Activated T-helper 17 cell treated with anti-CD3 and anti-CD28 coated beads, Interleukin-2, amount 50 U/mL, for 72 hours (primary cell): ENCODE results near the gene CCDC85C. TPM values are rescaled to one million over a fixed set of nuclear protein-coding genes. Genes with fewer than 3 reads are reported as not detected.

Source experiments
- ATAC-seq: fragments of 150-1000 bp; cut with Tn5 transposase; replicated peaks from 2 replicates; pipeline ENCODE4 v1.10.0; 2021; ENCODE audit warnings: mild to moderate bottlenecking, moderate library complexity
- H3K27ac Mint-ChIP-seq: one replicate; pipeline ENCODE4 v1.8.0; 2022; ENCODE audit warnings: mixed read lengths
- H3K27me3 Mint-ChIP-seq: one replicate; pipeline ENCODE4 v1.8.0; 2022; ENCODE audit warnings: mixed read lengths
- H3K36me3 Mint-ChIP-seq: one replicate; pipeline ENCODE4 v1.8.0; 2022; ENCODE audit warnings: low read depth, mild to moderate bottlenecking, mixed read lengths
- H3K4me1 Mint-ChIP-seq: one replicate; pipeline ENCODE4 v1.8.0; 2022; ENCODE audit warnings: mixed read lengths
- H3K4me3 Mint-ChIP-seq: one replicate; pipeline ENCODE4 v1.8.0; 2022; ENCODE audit warnings: mild to moderate bottlenecking, mixed read lengths
- H3K9me3 Mint-ChIP-seq: one replicate; pipeline ENCODE4 v1.8.0; 2022; ENCODE audit warnings: mixed read lengths
- total RNA-seq, 2 donors: library from RNA; stranded (reverse); gene quantifications; one replicate each; pipeline ENCODE4 v1.2.3, GENCODE V29; 2022

Gene CCDC85C
- total RNA-seq, 2 donors from 2014 or later = 2.8 to 3.4 TPM

- peak overlapping the region; percentile 73 for H3K4me3 Mint-ChIP-seq
- no peaks in the 10 kb centered on the region for H3K27me3 Mint-ChIP-seq
- H3K4me1 Mint-ChIP-seq = peaks cover 15% of the 10 kb centered on the region
- no peak overlapping the region for H3K27ac Mint-ChIP-seq
- H3K9me3 Mint-ChIP-seq = no peaks in the 10 kb centered on the region
- ATAC-seq = peak; percentile 95
- no peaks in the 10 kb centered on the region for H3K36me3 Mint-ChIP-seq
Observed at GRCh38 chr14:99604278-99604765, 315 bp upstream of the CCDC85C start.

- Mint-ChIP-seq H3K27me3 (no peaks in the 10 kb centered on the region), H3K4me1 (peaks cover 15% of the 10 kb centered on the region), H3K9me3 (no peaks in the 10 kb centered on the region), H3K36me3 (no peaks in the 10 kb centered on the region), H3K27ac (no peak overlapping the region), H3K4me3 (peak overlapping the region; percentile 55)
- no peak for ATAC-seq
Observed at GRCh38 chr14:99602788-99603415, 1.1 kb downstream of the CCDC85C start.

DNA sequence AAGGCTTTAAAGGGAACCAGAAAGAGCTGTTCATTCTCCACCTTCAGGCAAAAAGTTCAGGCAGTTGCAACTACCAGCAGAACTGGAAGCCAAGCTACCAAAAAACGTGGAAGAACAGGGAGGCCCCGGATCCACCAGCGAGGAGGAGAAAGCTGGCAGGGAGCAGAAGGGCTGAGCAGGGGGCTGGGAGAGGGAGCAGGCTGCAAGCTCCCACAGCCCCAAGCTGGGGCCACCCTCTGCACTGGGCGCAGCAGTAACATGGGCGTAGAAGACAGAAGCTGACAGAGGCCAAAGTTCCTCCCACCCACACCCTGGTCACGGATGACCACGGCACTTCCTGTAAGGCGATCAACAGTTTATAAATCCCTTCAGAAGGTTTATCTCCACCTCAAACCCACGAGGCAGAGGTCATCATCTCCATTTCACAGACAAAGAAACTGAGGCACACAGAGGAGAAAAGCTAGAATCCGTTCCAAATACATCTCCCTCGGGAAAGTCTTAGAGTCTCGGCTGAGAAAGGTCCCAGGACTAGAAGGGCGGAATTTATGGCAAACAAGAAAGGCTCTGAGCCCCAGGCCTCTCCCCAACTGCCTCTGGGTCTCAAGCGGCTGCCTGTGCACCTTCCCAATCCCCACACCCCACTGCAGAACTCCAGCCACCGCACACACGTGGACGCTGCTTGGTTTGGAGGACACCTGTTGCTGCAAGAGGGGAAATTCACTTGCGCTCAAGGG, 1.8 kb downstream of the CCDC85C start:
- Mint-ChIP-seq H3K4me3 (peak overlapping the region; percentile 55), H3K27me3 (no peaks in the 10 kb centered on the region), H3K4me1 (peaks cover 15% of the 10 kb centered on the region), H3K27ac (no peak overlapping the region), H3K9me3 (no peaks in the 10 kb centered on the region), H3K36me3 (no peaks in the 10 kb centered on the region)
- no peak for ATAC-seq

DNA sequence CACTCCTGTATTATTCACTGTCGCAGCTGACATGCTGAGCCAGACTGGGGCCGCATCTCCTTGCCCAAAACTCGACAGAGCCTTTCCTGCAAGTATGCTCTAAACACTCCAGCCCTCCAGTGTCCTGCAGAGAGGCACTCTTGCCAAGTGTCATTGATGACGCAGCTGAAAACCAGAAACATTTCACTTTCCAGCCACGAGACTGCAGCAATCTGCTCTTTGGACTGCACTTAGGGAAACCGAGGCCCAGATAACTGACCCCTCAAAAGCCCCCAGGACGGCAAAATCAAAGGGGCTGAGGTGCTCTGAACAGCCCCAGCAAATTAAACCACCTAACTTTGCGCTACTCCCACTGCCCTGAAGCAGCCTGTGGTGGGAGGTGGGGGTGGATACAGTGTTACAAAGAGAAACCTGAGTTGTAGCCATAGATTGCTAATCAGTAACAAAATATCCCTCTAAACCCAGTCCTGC, 2.6 kb downstream of the CCDC85C start:
- H3K4me3 Mint-ChIP-seq = peak overlapping the region; percentile 55
- peaks cover 15% of the 10 kb centered on the region for H3K4me1 Mint-ChIP-seq
- no peaks in the 10 kb centered on the region for H3K36me3 Mint-ChIP-seq
- H3K27me3 Mint-ChIP-seq = no peaks in the 10 kb centered on the region
- no peak for ATAC-seq
- H3K9me3 Mint-ChIP-seq = no peaks in the 10 kb centered on the region
- H3K27ac Mint-ChIP-seq = no peak overlapping the region

DNA sequence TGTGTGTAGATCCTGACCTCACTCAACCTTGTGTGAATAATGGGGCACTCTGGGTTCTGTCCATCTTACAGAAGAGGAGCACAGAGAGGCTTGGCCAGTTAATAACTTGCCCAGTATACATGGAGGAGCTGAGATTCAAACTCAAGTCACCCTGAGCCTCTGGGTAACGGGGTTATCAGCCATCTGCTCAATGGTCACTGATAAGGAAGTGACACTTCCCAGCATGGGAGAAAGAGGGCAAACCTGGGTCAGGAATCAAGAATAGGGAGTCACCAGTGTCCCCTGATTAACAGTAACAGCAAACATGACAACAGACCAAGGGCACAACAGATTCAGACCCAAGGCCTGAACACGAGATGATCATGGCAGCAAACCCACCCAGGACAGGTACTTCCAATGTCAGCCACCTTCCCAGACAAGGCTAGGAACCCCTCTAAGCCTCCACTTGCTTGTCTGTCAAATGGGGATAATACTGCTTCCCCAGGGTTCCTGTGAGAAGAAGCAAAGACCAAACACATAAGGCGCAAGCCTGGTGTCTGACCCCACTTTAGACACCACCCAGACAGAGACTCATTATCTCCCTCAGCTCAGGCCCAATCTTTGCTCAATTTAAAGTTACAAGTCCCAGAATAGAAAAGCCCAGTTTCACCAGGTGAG, 3.6 kb downstream of the CCDC85C start:
- no peak for ATAC-seq
- H3K4me3 Mint-ChIP-seq = no peak overlapping the region
- no peaks in the 10 kb centered on the region for H3K27me3 Mint-ChIP-seq
- H3K36me3 Mint-ChIP-seq = no peaks in the 10 kb centered on the region
- no peak overlapping the region for H3K27ac Mint-ChIP-seq
- peaks cover 10% of the 10 kb centered on the region for H3K4me1 Mint-ChIP-seq
- no peaks in the 10 kb centered on the region for H3K9me3 Mint-ChIP-seq

DNA sequence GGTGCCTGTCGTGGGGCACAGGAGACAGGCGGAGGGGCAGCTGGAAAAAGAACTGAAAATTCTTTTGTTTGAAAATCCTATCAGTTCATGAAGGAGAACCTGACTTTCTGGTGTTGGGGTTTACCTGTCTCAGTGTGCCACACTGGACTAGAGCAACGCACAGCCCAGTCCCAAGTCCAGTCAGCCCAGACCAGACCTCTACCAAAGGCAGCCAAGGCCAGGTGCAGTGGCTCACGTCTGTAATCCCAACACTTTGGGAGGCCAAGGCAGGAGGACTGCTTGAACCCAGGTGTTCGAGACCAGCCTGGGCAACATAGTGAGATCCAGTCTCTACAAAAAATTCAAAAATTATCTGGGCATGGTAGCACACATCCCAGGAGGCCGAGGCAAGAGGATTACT, 4.6 kb downstream of the CCDC85C start:
- no peaks in the 10 kb centered on the region for H3K27me3 Mint-ChIP-seq
- peaks cover 16% of the 10 kb centered on the region for H3K4me1 Mint-ChIP-seq
- no peaks in the 10 kb centered on the region for H3K36me3 Mint-ChIP-seq
- no peak overlapping the region for H3K27ac Mint-ChIP-seq
- no peak overlapping the region for H3K4me3 Mint-ChIP-seq
- no peak for ATAC-seq
- H3K9me3 Mint-ChIP-seq = no peaks in the 10 kb centered on the region

- Mint-ChIP-seq H3K27me3 (no peaks in the 10 kb centered on the region), H3K9me3 (no peaks in the 10 kb centered on the region), H3K4me1 (peaks cover 16% of the 10 kb centered on the region), H3K27ac (no peak overlapping the region), H3K36me3 (no peaks in the 10 kb centered on the region), H3K4me3 (no peak overlapping the region)
- no peak for ATAC-seq
Observed at GRCh38 chr14:99598774-99599173, 5.2 kb downstream of the CCDC85C start.

- Mint-ChIP-seq H3K27me3 (no peaks in the 10 kb centered on the region), H3K27ac (peak overlapping the region; percentile 16), H3K4me1 (peaks cover 16% of the 10 kb centered on the region), H3K36me3 (no peaks in the 10 kb centered on the region), H3K9me3 (no peaks in the 10 kb centered on the region), H3K4me3 (no peak overlapping the region)
- ATAC-seq = no peak
Observed at GRCh38 chr14:99597911-99598600, 6.0 kb downstream of the CCDC85C start.

- H3K27ac Mint-ChIP-seq = no peak overlapping the region
- no peak for ATAC-seq
- H3K4me3 Mint-ChIP-seq = no peak overlapping the region
- no peaks in the 10 kb centered on the region for H3K9me3 Mint-ChIP-seq
- H3K36me3 Mint-ChIP-seq = no peaks in the 10 kb centered on the region
- no peaks in the 10 kb centered on the region for H3K27me3 Mint-ChIP-seq
- H3K4me1 Mint-ChIP-seq = peaks cover 14% of the 10 kb centered on the region
Observed at GRCh38 chr14:99596772-99597171, 7.2 kb downstream of the CCDC85C start.

- H3K27ac Mint-ChIP-seq = no peak overlapping the region
- peaks cover 12% of the 10 kb centered on the region for H3K4me1 Mint-ChIP-seq
- H3K27me3 Mint-ChIP-seq = no peaks in the 10 kb centered on the region
- H3K4me3 Mint-ChIP-seq = no peak overlapping the region
- no peaks in the 10 kb centered on the region for H3K36me3 Mint-ChIP-seq
- no peak for ATAC-seq
- no peaks in the 10 kb centered on the region for H3K9me3 Mint-ChIP-seq
Observed at GRCh38 chr14:99596071-99596627, 7.9 kb downstream of the CCDC85C start.

DNA sequence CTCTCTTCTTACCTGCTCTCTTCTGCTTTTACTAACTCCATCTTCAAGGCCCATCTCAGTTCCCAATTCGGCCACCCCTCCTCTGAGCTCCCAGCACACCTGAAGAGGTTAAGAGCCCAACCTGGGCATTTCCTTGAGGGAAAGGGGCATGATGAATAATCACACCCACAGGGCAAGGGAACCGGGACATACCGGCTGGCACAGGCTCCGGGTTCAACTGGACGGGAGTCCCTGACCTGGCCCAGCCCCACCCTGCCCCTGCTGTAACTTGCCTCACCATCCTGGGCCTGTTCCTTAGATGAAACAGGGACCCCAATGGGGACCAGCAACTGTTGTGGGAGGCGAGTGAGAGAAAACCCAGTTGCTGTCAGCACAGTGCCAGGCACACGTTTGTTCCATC, 8.5 kb downstream of the CCDC85C start:
- no peaks in the 10 kb centered on the region for H3K9me3 Mint-ChIP-seq
- H3K4me1 Mint-ChIP-seq = peaks cover 12% of the 10 kb centered on the region
- ATAC-seq = no peak
- H3K27me3 Mint-ChIP-seq = no peaks in the 10 kb centered on the region
- H3K4me3 Mint-ChIP-seq = peak overlapping the region; percentile 66
- peak overlapping the region; percentile 83 for H3K27ac Mint-ChIP-seq
- no peaks in the 10 kb centered on the region for H3K36me3 Mint-ChIP-seq

DNA sequence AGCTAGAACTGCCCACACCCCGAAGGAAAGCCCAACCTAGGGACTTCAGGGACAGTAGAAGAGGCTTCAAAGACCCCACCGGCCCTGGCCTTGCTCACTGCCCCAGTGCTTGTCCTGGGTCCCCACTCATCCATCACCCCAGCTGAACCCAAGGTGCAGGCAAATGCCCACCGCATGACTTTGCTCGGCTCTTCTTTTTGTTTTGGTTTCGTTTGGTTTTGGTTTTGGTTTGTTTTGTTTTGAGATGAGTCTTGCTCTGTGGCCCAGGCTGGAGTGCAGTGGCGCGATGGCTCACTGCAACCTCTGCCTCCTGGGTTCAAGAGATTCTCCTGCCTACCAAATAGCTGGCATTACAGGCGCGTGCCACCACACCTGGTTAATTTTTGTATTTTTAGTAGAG, 9.0 kb downstream of the CCDC85C start:
- H3K4me3 Mint-ChIP-seq = peak overlapping the region; percentile 66
- H3K4me1 Mint-ChIP-seq = peaks cover 12% of the 10 kb centered on the region
- no peaks in the 10 kb centered on the region for H3K9me3 Mint-ChIP-seq
- H3K27ac Mint-ChIP-seq = peak overlapping the region; percentile 83
- H3K27me3 Mint-ChIP-seq = no peaks in the 10 kb centered on the region
- peak; percentile 96 for ATAC-seq
- no peaks in the 10 kb centered on the region for H3K36me3 Mint-ChIP-seq

GRCh38 chr14:99593971-99594841, 9.8 kb downstream of the CCDC85C start:
- H3K4me1 Mint-ChIP-seq = peaks cover 12% of the 10 kb centered on the region
- no peak for ATAC-seq
- no peaks in the 10 kb centered on the region for H3K36me3 Mint-ChIP-seq
- peak overlapping the region; percentile 83 for H3K27ac Mint-ChIP-seq
- no peaks in the 10 kb centered on the region for H3K9me3 Mint-ChIP-seq
- peak overlapping the region; percentile 66 for H3K4me3 Mint-ChIP-seq
- no peaks in the 10 kb centered on the region for H3K27me3 Mint-ChIP-seq
